Endothelial cell of umbilical vein (primary cell): Measurements from ENCODE around the gene LRRC14B. TPM values are rescaled to one million over a fixed set of nuclear protein-coding genes. Genes with fewer than 3 reads are reported as not detected.

Experiments
- BruUV-seq: library from RNA; stranded (reverse); fragments of 400-500 nt; replicated peaks from 2 replicates; lab custom pipeline; 2021; lab: Mats Ljungman, UMichigan
- CTCF ChIA-PET: fragments of 300-600, 350-600 bp; sonication (Branson Sonifier 250); formaldehyde crosslinking; loops from one replicate; lab custom pipeline; 2021; ENCODE audit warnings: antibody characterized with exemption, inconsistent platforms; lab: Charles Lee
- POLR2A ChIA-PET: fragments of 300-600, 350-600 bp; sonication (Branson Sonifier 250); formaldehyde crosslinking; loops from one replicate; lab custom pipeline; 2021; ENCODE audit warnings: antibody characterized with exemption, inconsistent platforms; lab: Charles Lee
- DNase-seq: peaks from one replicate; pipeline ENCODE4 v3.0.0-alpha.2; 2011; ENCODE audit warnings: low read depth, low spot score
- FAIRE-seq: peaks from 2 replicates; lab custom pipeline; 2011; peaks lifted over from hg19 to GRCh38; lab: Jason Lieb, UNC
- H2AFZ ChIP-seq: 2 replicates; pipeline ENCODE4 v1.6.0; 2012; ENCODE audit warnings: low read depth, low read length, control low read depth, inconsistent platforms
- H3K27ac ChIP-seq: 2 replicates; pipeline ENCODE4 v1.5.1; 2011; ENCODE audit warnings: low read depth, mild to moderate bottlenecking, control low read depth, low read length, moderate library complexity; ENCODE audit not compliant: insufficient read depth
- H3K27me3 ChIP-seq, 2 experiments: 2 replicates each; pipeline versions ENCODE4 v1.6.0 to v1.6.1; 2011; ENCODE audit warnings: low read length in 2 of 2, mixed read lengths in 1 of 2; ENCODE audit not compliant: control insufficient read depth in 2 of 2, insufficient read depth in 2 of 2
- H3K36me3 ChIP-seq, 2 experiments: 2 replicates in 1 of 2; 3 replicates in 1 of 2; pipeline ENCODE4 v1.5.1; 2011; ENCODE audit warnings: low read length in 2 of 2, mild to moderate bottlenecking in 1 of 2, moderate library complexity in 1 of 2; ENCODE audit not compliant: control insufficient read depth in 2 of 2, insufficient read depth in 2 of 2; ENCODE audit errors: extremely low read depth in 1 of 2
- H3K4me1 ChIP-seq: 3 replicates; pipeline ENCODE4 v1.5.1; 2011; ENCODE audit warnings: mild to moderate bottlenecking, low read length; ENCODE audit not compliant: control insufficient read depth, insufficient read depth; ENCODE audit errors: extremely low read depth
- H3K4me2 ChIP-seq: 2 replicates; pipeline ENCODE4 v1.6.1; 2011; ENCODE audit warnings: low read length, control low read depth, mixed read lengths; ENCODE audit not compliant: insufficient read depth
- H3K4me3 ChIP-seq, 3 experiments: fragments of 200-600 bp in 1 of 3; sonication (generic), shearing (Covaris generic) in 1 of 3; replicated peaks in 1 of 3; 2 replicates each; pipeline ENCODE4 v1.5.1; 2011 to 2016; ENCODE audit warnings: control low read depth in 3 of 3, low read length in 3 of 3, mild to moderate bottlenecking in 2 of 3, inconsistent platforms in 1 of 3, low read depth in 1 of 3, moderate library complexity in 1 of 3; ENCODE audit not compliant: insufficient read depth in 1 of 3
- H3K79me2 ChIP-seq: 2 replicates; pipeline ENCODE4 v1.6.0; 2012; ENCODE audit warnings: low read length, inconsistent platforms; ENCODE audit not compliant: control insufficient read depth, insufficient read depth
- H3K9ac ChIP-seq: replicated peaks from 2 replicates; pipeline ENCODE3; 2011; ENCODE audit warnings: low read length, control low read depth; ENCODE audit not compliant: insufficient read depth; ENCODE audit errors: extremely low read depth
- H3K9me1 ChIP-seq: replicated peaks from 3 replicates; pipeline ENCODE4 v1.6.0; 2011; ENCODE audit warnings: mild to moderate bottlenecking, low read length; ENCODE audit not compliant: control insufficient read depth, insufficient read depth; ENCODE audit errors: extremely low read depth
- H3K9me3 ChIP-seq: replicated peaks from 2 replicates; pipeline ENCODE4 v1.5.1; 2012; ENCODE audit warnings: low read length, inconsistent platforms; ENCODE audit not compliant: control insufficient read depth, insufficient read depth
- H4K20me1 ChIP-seq: replicated peaks from 2 replicates; pipeline ENCODE3; 2011; ENCODE audit warnings: mild to moderate bottlenecking, low read length; ENCODE audit not compliant: control insufficient read depth, insufficient read depth; ENCODE audit errors: extremely low read depth
- EZH2 ChIP-seq: IDR thresholded peaks from 2 replicates; pipeline ENCODE4 v1.6.1; 2012; ENCODE audit warnings: borderline replicate concordance, low read depth, mild to moderate bottlenecking, moderate library complexity, low read length, inconsistent platforms; ENCODE audit not compliant: severe bottlenecking
- FOS ChIP-seq: IDR thresholded peaks from 2 replicates; pipeline ENCODE4 v1.6.1; 2011; ENCODE audit warnings: mild to moderate bottlenecking, low read length, moderate library complexity, borderline replicate concordance; ENCODE audit not compliant: insufficient read depth
- GATA2 ChIP-seq: IDR thresholded peaks from 2 replicates; pipeline ENCODE4 v1.7.0; 2011; ENCODE audit warnings: low read depth, mild to moderate bottlenecking, moderate library complexity, mixed read lengths, low read length; ENCODE audit not compliant: insufficient read length, insufficient read depth
- JUN ChIP-seq: IDR thresholded peaks from 2 replicates; pipeline ENCODE4 v1.6.1; 2011; ENCODE audit warnings: borderline replicate concordance, low read depth; ENCODE audit not compliant: insufficient read length, insufficient read depth
- MYC ChIP-seq: IDR thresholded peaks from one replicate; pipeline ENCODE4 v1.6.1; 2011; ENCODE audit warnings: mild to moderate bottlenecking, low read depth, low read length
- POLR2A ChIP-seq: IDR thresholded peaks from 2 replicates; pipeline ENCODE4 v1.6.1; 2012; ENCODE audit warnings: low read depth, mild to moderate bottlenecking, control low read depth, low read length
- POLR2AphosphoS5 ChIP-seq: IDR thresholded peaks from 2 replicates; pipeline ENCODE4 v1.6.1; 2012; ENCODE audit warnings: low read depth, mild to moderate bottlenecking, control low read depth, low read length, moderate library complexity; ENCODE audit not compliant: insufficient read depth
- dilution Hi-C: fragments of 300-500 bp; cut with MboI; formaldehyde crosslinking; loops from one replicate; pipeline ENCODE4 v1.15.0; 2019; ENCODE audit warnings: low sequenced_read_pairs; ENCODE audit not compliant: extremely low pct_ligation_motif_present
- intact Hi-C: fragments of 100-400 bp; cut with micrococcal nuclease; formaldehyde crosslinking; loops from one replicate; pipeline ENCODE4 v1.10.0; 2022
- polyA plus RNA-seq, 4 experiments: library from polyadenylated mRNA; depleted of rRNA in 3 of 4; stranded (reverse) in 3 of 4; unstranded in 1 of 4; fragments of >200 nt; gene quantifications; 2 replicates each; pipeline versions ENCODE4 v1.2.1 to v1.2.3, GENCODE V29; 2011 to 2012; ENCODE audit warnings: missing spikeins in 1 of 4
- total RNA-seq: library from RNA; stranded (reverse); gene quantifications from 2 replicates; pipeline ENCODE4 v1.2.3, GENCODE V29; 2021
- TF ChIP-seq, protein P1 (sequence below): IDR thresholded peaks from 2 replicates; pipeline ENCODE4 v1.6.1; 2011; ENCODE audit not compliant: insufficient read depth, insufficient read length

Gene LRRC14B
- total and polyA plus RNA-seq, 2 donors (not counting 3 experiments of a cell fraction or from before 2014, with no cell fraction given), result not detected

DNA sequence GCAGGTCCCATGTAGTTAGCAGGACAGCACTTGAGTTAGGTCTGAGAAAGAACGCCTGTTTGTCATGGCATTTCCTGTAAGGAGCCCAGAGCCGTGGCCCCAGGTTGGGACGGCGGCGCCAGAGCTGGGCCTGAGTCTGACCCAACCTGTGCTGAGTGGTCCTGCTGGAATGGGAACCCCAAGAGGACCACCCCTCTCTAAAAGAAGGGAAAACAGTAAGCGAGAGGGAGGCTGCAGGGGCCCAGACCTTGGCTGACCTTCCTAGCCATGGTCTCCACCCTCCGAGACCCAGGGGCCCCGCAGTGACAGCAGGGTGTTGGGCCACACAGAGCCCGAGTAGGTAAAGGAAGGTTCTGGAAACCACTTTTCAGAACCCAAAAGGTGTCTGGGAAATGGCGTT lies 1.8 kb upstream of the LRRC14B start:
- no TSS peak for BruUV-seq
- no peak overlapping the region for H3K4me2 ChIP-seq
- no peaks in the 10 kb centered on the region for H4K20me1 ChIP-seq
- no peaks in the 10 kb centered on the region for H3K79me2 ChIP-seq
- no peak for DNase-seq
- H2AFZ ChIP-seq, result no peak overlapping the region
- no peaks in the 10 kb centered on the region for H3K4me1 ChIP-seq
- no peaks in the 10 kb centered on the region for H3K36me3 ChIP-seq
- ChIA-PET CTCF (interaction anchor here (1.2 to 2.4 kb wide), 7 partner anchors 9 to 257 kb away, joined by 3 to 17 read pairs (median 6); partner anchors contain the start of gene AHRR), POLR2A (interaction anchor here (2.0 kb wide), 1 partner anchor 28 kb away, joined by 4 read pairs; the partner anchor contains the start of genes CCDC127 and SDHA)
- peaks cover 3 to 8% of the 10 kb centered on the region in 2 experiments for H3K27me3 ChIP-seq
- H3K9me1 ChIP-seq, result no peaks in the 10 kb centered on the region
- H3K4me3 ChIP-seq, result no peak overlapping the region
- H3K9me3 ChIP-seq, result no peaks in the 10 kb centered on the region
- dilution Hi-C loops (no loop called here), intact Hi-C loops (loop anchor here (2.0 to 5.0 kb wide), 2 partner anchors 133 to 241 kb away; partner anchors contain the start of gene AHRR)
- TF ChIP-seq JUN (no peak), FOS (no peak), POLR2A (no peak), EZH2 (no peak), GATA2 (no peak), POLR2AphosphoS5 (no peak), MYC (no peak)
- TF ChIP-seq, protein P1, sequence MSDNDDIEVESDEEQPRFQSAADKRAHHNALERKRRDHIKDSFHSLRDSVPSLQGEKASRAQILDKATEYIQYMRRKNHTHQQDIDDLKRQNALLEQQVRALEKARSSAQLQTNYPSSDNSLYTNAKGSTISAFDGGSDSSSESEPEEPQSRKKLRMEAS, result no peak
- no peak overlapping the region for H3K9ac ChIP-seq
- H3K27ac ChIP-seq, result no peak overlapping the region
- FAIRE-seq, result no peak
